HepG2 (cell line): ENCODE measurements around the gene GUCY2C. TPM values are rescaled to one million over a fixed set of nuclear protein-coding genes. Genes with fewer than 3 reads are reported as not detected.

Source experiments
- ATAC-seq: fragments of 200-7000 bp; cut with Tn5 transposase; 3 replicates; pipeline ENCODE4 v1.9.1; 2020; ENCODE audit warnings: mild to moderate bottlenecking, moderate library complexity
- BruUV-seq: library from RNA; stranded (reverse); fragments of 400-500 nt; replicated peaks from 2 replicates; lab custom pipeline; 2021; lab: Mats Ljungman, UMichigan
- CTCF ChIA-PET: fragments of 300-600 bp; formaldehyde crosslinking; extraction: SDS; loops from one replicate; lab custom pipeline; 2021; ENCODE audit warnings: low total read pairs, inconsistent platforms, low intra/inter-chr PET ratio; lab: Yijun Ruan, JAX
- POLR2A ChIA-PET: fragments of 350-600 bp; sonication (Branson Sonifier 250); formaldehyde crosslinking; loops from one replicate; lab custom pipeline; 2020; ENCODE audit warnings: antibody characterized with exemption, inconsistent platforms; lab: Yijun Ruan, JAX
- DNase-seq: peaks from one replicate; pipeline ENCODE4 v3.0.0-alpha.2; 2015; ENCODE audit warnings: low spot score
- FAIRE-seq: peaks from 3 replicates; lab custom pipeline; 2011; peaks lifted over from hg19 to GRCh38; lab: Jason Lieb, UNC
- H2AFZ ChIP-seq: one replicate; pipeline ENCODE4 v1.6.1; 2011; ENCODE audit warnings: low read length, inconsistent platforms
- H3K27ac ChIP-seq: fragments of 300-600 bp; 3 replicates; pipeline ENCODE4 v1.8.0; 2011; ENCODE audit warnings: mixed run types, mild to moderate bottlenecking, mixed read lengths, low read length, inconsistent platforms; ENCODE audit not compliant: insufficient read depth; ENCODE audit errors: extremely low read length
- H3K27me3 ChIP-seq, 2 experiments: fragments of 200-600 bp in 1 of 2; 2 replicates in 1 of 2; 3 replicates in 1 of 2; pipeline versions ENCODE4 v1.6.0 to v1.8.0; 2011; ENCODE audit warnings: low read length in 2 of 2, mild to moderate bottlenecking in 2 of 2, moderate library complexity in 2 of 2, inconsistent platforms in 1 of 2; ENCODE audit not compliant: insufficient read depth in 2 of 2, control insufficient read depth in 1 of 2
- H3K36me3 ChIP-seq, 2 experiments: fragments of 200-600 bp in 1 of 2; replicated peaks in 1 of 2; 2 replicates in 1 of 2; 3 replicates in 1 of 2; pipeline versions ENCODE4 v1.5.1 to v1.8.0; 2011; ENCODE audit warnings: low read length in 2 of 2, inconsistent platforms in 1 of 2; ENCODE audit not compliant: insufficient read depth in 2 of 2, control insufficient read depth in 1 of 2
- H3K4me1 ChIP-seq: 2 replicates; pipeline ENCODE4 v1.5.1; 2012; ENCODE audit warnings: low read length, inconsistent platforms; ENCODE audit not compliant: insufficient read depth
- H3K4me2 ChIP-seq: 2 replicates; pipeline ENCODE4 v1.6.0; 2011; ENCODE audit warnings: low read depth, low read length, inconsistent platforms
- H3K4me3 ChIP-seq, 3 experiments: fragments of 200-600 bp in 1 of 3; sonication (generic), shearing (Covaris generic) in 1 of 3; replicated peaks in 1 of 3; 2 replicates each; pipeline ENCODE4 v1.5.1; 2011 to 2016; ENCODE audit warnings: low read length in 3 of 3, inconsistent platforms in 2 of 3, low read depth in 2 of 3, mild to moderate bottlenecking in 2 of 3, control low read depth in 1 of 3, mixed read lengths in 1 of 3; ENCODE audit not compliant: insufficient read depth in 1 of 3
- H3K79me2 ChIP-seq: one replicate; pipeline ENCODE4 v1.6.1; 2011; ENCODE audit warnings: low read length, inconsistent platforms; ENCODE audit not compliant: insufficient read depth
- H3K9ac ChIP-seq: 2 replicates; pipeline ENCODE4 v1.6.0; 2011; ENCODE audit warnings: mild to moderate bottlenecking, low read depth, low read length, inconsistent platforms; ENCODE audit not compliant: insufficient read depth
- H3K9me3 ChIP-seq: 2 replicates; pipeline ENCODE4 v1.5.1; 2012; ENCODE audit warnings: mild to moderate bottlenecking, low read length
- H4K20me1 ChIP-seq: 2 replicates; pipeline ENCODE4 v1.6.0; 2011; ENCODE audit warnings: inconsistent platforms, mild to moderate bottlenecking, low read length, moderate library complexity; ENCODE audit not compliant: insufficient read depth
- ATM ChIP-seq: fragments of 450-650 bp; IDR thresholded peaks from 2 replicates; pipeline ENCODE4 v1.7.1; 2017; ENCODE audit warnings: mild to moderate bottlenecking, borderline replicate concordance
- BRD4 ChIP-seq: sonication (generic); formaldehyde crosslinking; IDR thresholded peaks from 2 replicates; pipeline ENCODE4 v1.4.0; 2020; ENCODE audit warnings: missing genetic modification reagents
- HMGA1 ChIP-seq: sonication (generic); formaldehyde crosslinking; conservative IDR thresholded peaks from 2 replicates; pipeline ENCODE4 v1.4.0; 2020; ENCODE audit warnings: missing genetic modification reagents
- LBX2 ChIP-seq: sonication (generic); formaldehyde crosslinking; IDR thresholded peaks from 2 replicates; pipeline ENCODE4 v1.5.0; 2020; ENCODE audit warnings: missing genetic modification reagents, mild to moderate bottlenecking, borderline replicate concordance
- NFIC ChIP-seq: IDR thresholded peaks from 2 replicates; pipeline ENCODE4 v1.6.1; 2012; ENCODE audit warnings: mild to moderate bottlenecking, low read length, inconsistent platforms
- RBM22 ChIP-seq: fragments of 200-400 bp; formaldehyde crosslinking; optimal IDR thresholded peaks from 2 replicates; pipeline ENCODE3; 2017; ENCODE audit warnings: mild to moderate bottlenecking, low read length, moderate library complexity
- SALL1 ChIP-seq: sonication (generic); formaldehyde crosslinking; IDR thresholded peaks from 2 replicates; pipeline ENCODE4 v1.8.0; 2022; ENCODE audit warnings: mild to moderate bottlenecking, missing genetic modification reagents
- TOPORS ChIP-seq: sonication (generic); formaldehyde crosslinking; IDR thresholded peaks from 2 replicates; pipeline ENCODE4 v1.8.0; 2023; ENCODE audit warnings: mild to moderate bottlenecking, missing genetic modification reagents
- TRIM22 ChIP-seq: fragments of 450-650 bp; IDR thresholded peaks from 2 replicates; pipeline ENCODE4 v1.6.1; 2017
- ZBTB38 ChIP-seq: sonication (generic); formaldehyde crosslinking; IDR thresholded peaks from 2 replicates; pipeline ENCODE4 v1.5.1; 2020; ENCODE audit warnings: mild to moderate bottlenecking, missing genetic modification reagents
- ZBTB49 ChIP-seq: sonication (generic); formaldehyde crosslinking; IDR thresholded peaks from 2 replicates; pipeline ENCODE4 v1.4.0; 2020; ENCODE audit warnings: missing genetic modification reagents, borderline replicate concordance
- ZFP1 ChIP-seq: IDR thresholded peaks from 2 replicates; pipeline ENCODE4 v1.6.1; 2016
- ZNF431 ChIP-seq: sonication (generic); formaldehyde crosslinking; IDR thresholded peaks from 2 replicates; pipeline ENCODE4 v1.9.0; 2022; ENCODE audit warnings: missing genetic modification reagents, low read depth, mild to moderate bottlenecking, borderline replicate concordance
- ZNF432 ChIP-seq: sonication (generic); formaldehyde crosslinking; IDR thresholded peaks from 2 replicates; pipeline ENCODE4 v1.5.0; 2020; ENCODE audit warnings: missing genetic modification reagents, mild to moderate bottlenecking, borderline replicate concordance
- ZNF737 ChIP-seq: sonication (generic); formaldehyde crosslinking; IDR thresholded peaks from 2 replicates; pipeline ENCODE4 v1.5.0; 2020; ENCODE audit warnings: missing genetic modification reagents, mild to moderate bottlenecking, borderline replicate concordance
- WGBS: methylation state at CpG from one replicate; pipeline ENCODE4 v1.1.6; 2017; ENCODE audit warnings: low lambda C conversion rate; 5-methylcytosine and 5-hydroxymethylcytosine counted together
- in situ Hi-C: cut with HindIII; loops from 2 replicates; pipeline ENCODE4 v1.10.0; 2017; ENCODE audit warnings: low pct_unique_long_range_greater_than_20kb; ENCODE audit not compliant: extremely low pct_ligation_motif_present
- intact Hi-C: fragments of 100-400 bp; cut with micrococcal nuclease; formaldehyde crosslinking; loops from one replicate; pipeline ENCODE4 v1.10.0; 2022; ENCODE audit not compliant: unreplicated experiment
- polyA plus RNA-seq, 8 experiments: library from polyadenylated mRNA; depleted of rRNA in 3 of 8; stranded (reverse) in 7 of 8; unstranded in 1 of 8; fragments of >200 nt; fragmentation: Illumina TruSeq in 4 of 8; extraction: Trizol in 4 of 8; gene quantifications; 2 replicates each; pipeline versions ENCODE4 v1.2.1 to v1.2.3, GENCODE V29; 2011 to 2016; ENCODE audit warnings: low read depth in 4 of 8, missing spikeins in 1 of 8, mixed read lengths in 1 of 8; ENCODE audit not compliant: insufficient read depth in 1 of 8
- total RNA-seq, 5 experiments: library from RNA; depleted of rRNA; stranded (reverse); fragments of >200 nt; fragmentation: Illumina TruSeq; extraction: Trizol; gene quantifications; 2 replicates each; pipeline ENCODE4 v1.2.3, GENCODE V29; 2016; ENCODE audit warnings: low read depth in 1 of 5
- TF ChIP-seq, protein P1 (sequence below): IDR thresholded peaks from 2 replicates; pipeline ENCODE4 v1.6.1; 2016

GUCY2C gene
- total and polyA plus RNA-seq, 2 of the 13 experiments (the other 11 are each of a cell fraction or from before 2014, with no cell fraction given), result not detected

GRCh38 chr12:14621826-14622225, 74.6 kb downstream of the GUCY2C start:
- POLR2A ChIA-PET, result no interaction called here

GRCh38 chr12:14619741-14620501, 76.5 kb downstream of the GUCY2C start:
- intact Hi-C loops, result no loop called here
- no peak overlapping the region for H3K4me3 ChIP-seq
- FAIRE-seq (no peak), DNase-seq (no peak), ATAC-seq (no peak; the same call in 2 of the 3 replicates)
- H3K9me3 ChIP-seq, result no peaks in the 10 kb centered on the region
- in situ Hi-C loops, result no loop called here
- no peaks in the 10 kb centered on the region for H4K20me1 ChIP-seq
- H3K9ac ChIP-seq, result no peak overlapping the region
- H3K4me2 ChIP-seq, result no peak overlapping the region
- H3K27ac ChIP-seq, result no peak overlapping the region
- no peaks in the 10 kb centered on the region for H3K27me3 ChIP-seq
- BruUV-seq, result no TSS peak
- H3K79me2 ChIP-seq, result no peaks in the 10 kb centered on the region
- CTCF ChIA-PET, result no interaction called here
- WGBS, result 75% methylated on average over 6 of the region's 6 CpGs
- no peak overlapping the region for H2AFZ ChIP-seq
- no peaks in the 10 kb centered on the region for H3K4me1 ChIP-seq
- no peaks in the 10 kb centered on the region for H3K36me3 ChIP-seq
- POLR2A ChIA-PET, result no interaction called here
- no peak for TF ChIP-seq ZNF432 (CRISPR knock-in tag)
- no peak for TF ChIP-seq ATM
- no peak for TF ChIP-seq SALL1 (CRISPR knock-in tag)
- TF ChIP-seq RBM22, result no peak
- TF ChIP-seq BRD4 (CRISPR knock-in tag), result no peak
- no peak for TF ChIP-seq ZFP1 (CRISPR knock-in tag)
- no peak for TF ChIP-seq ZNF431 (CRISPR knock-in tag)
- TF ChIP-seq TRIM22, result no peak
- TF ChIP-seq ZBTB49, result no peak
- TF ChIP-seq, protein P1, sequence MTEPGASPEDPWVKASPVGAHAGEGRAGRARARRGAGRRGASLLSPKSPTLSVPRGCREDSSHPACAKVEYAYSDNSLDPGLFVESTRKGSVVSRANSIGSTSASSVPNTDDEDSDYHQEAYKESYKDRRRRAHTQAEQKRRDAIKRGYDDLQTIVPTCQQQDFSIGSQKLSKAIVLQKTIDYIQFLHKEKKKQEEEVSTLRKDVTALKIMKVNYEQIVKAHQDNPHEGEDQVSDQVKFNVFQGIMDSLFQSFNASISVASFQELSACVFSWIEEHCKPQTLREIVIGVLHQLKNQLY (CRISPR knock-in tag), result no peak
- no peak for TF ChIP-seq TOPORS (CRISPR knock-in tag)
- TF ChIP-seq LBX2 (CRISPR knock-in tag), result no peak

More at GRCh38 chr12:14621826-14622225, 74.6 kb downstream of the GUCY2C start:
- H3K4me3 ChIP-seq, result no peak overlapping the region
- in situ Hi-C loops (no loop called here), intact Hi-C loops (no loop called here)
- no peak for DNase-seq
- no peak for ATAC-seq
- H3K36me3 ChIP-seq, result no peaks in the 10 kb centered on the region
- WGBS, result 50% methylated on average over 3 of the region's 3 CpGs
- TF ChIP-seq NFIC, result no peak
- TF ChIP-seq ZNF737, result no peak
- TF ChIP-seq ZBTB38 (CRISPR knock-in tag), result no peak
- TF ChIP-seq HMGA1, result no peak
- TF ChIP-seq, all 625 proteins: peak for 0
- CTCF ChIA-PET, result no interaction called here
- Histone ChIP-seq H3K27ac (no peak overlapping the region), H3K9ac (no peak overlapping the region), H3K9me3 (no peaks in the 10 kb centered on the region), H3K4me1 (no peaks in the 10 kb centered on the region), H3K27me3 (no peaks in the 10 kb centered on the region), H3K4me2 (no peak overlapping the region), H2AFZ (no peak overlapping the region), H3K79me2 (no peaks in the 10 kb centered on the region), H4K20me1 (no peaks in the 10 kb centered on the region)
- no peak for FAIRE-seq
- BruUV-seq, result no TSS peak
